Stimulated activated CD8-positive, alpha-beta memory T cell treated with anti-CD3 and anti-CD28 coated beads, Interleukin-7, amount 100 ng/mL, for 24 hours (primary cell): ENCODE data around the gene BRCA1.

Source experiments
- DNase-seq: peaks from one replicate; pipeline ENCODE4 v3.0.0-alpha.2; 2020; ENCODE audit warnings: low read depth

BRCA1 gene

GRCh38 chr17:43025290-43025657 lies 99.9 kb downstream of the BRCA1 start:
- no peak for DNase-seq

GRCh38 chr17:43024407-43025289 lies 100.5 kb downstream of the BRCA1 start, which contains the start of gene RND2:
RND2 (plus strand) TSS chr17:43025231; CDS start chr17:43025348, 117 bp downstream.
- peak; percentile 56 for DNase-seq

- DNase-seq = no peak
Measured at GRCh38 chr17:43021741-43022512, 103.2 kb downstream of the BRCA1 start, which contains the start of gene VAT1. VAT1 (minus strand) TSS chr17:43022385; CDS start chr17:43022322, 63 bp downstream.

GRCh38 chr17:43020789-43021740 lies 104.1 kb downstream of the BRCA1 start:
- DNase-seq = no peak

GRCh38 chr17:43020030-43020621 lies 105.0 kb downstream of the BRCA1 start:
- DNase-seq = no peak

GRCh38 chr17:43019418-43019817 lies 105.7 kb downstream of the BRCA1 start:
- no peak for DNase-seq

- no peak for DNase-seq
Measured at GRCh38 chr17:43018932-43019331, 106.2 kb downstream of the BRCA1 start.

- DNase-seq = no peak
Measured at GRCh38 chr17:43018008-43018853, 106.9 kb downstream of the BRCA1 start.

GRCh38 chr17:43016216-43016615 lies 108.9 kb downstream of the BRCA1 start:
- DNase-seq = no peak

- no peak for DNase-seq
Measured at GRCh38 chr17:43015579-43015978, 109.6 kb downstream of the BRCA1 start.

- DNase-seq = no peak
Measured at GRCh38 chr17:43014649-43015542, 110.3 kb downstream of the BRCA1 start.

- no peak for DNase-seq
Measured at GRCh38 chr17:43014020-43014648, 111.0 kb downstream of the BRCA1 start.

- DNase-seq = no peak
Measured at GRCh38 chr17:43013296-43013695, 111.9 kb downstream of the BRCA1 start.

GRCh38 chr17:43011728-43012472 lies 113.3 kb downstream of the BRCA1 start:
- no peak for DNase-seq

GRCh38 chr17:43010667-43011308 lies 114.4 kb downstream of the BRCA1 start:
- no peak for DNase-seq

- peak; percentile 69 for DNase-seq
Measured at GRCh38 chr17:43006639-43007551, 118.3 kb downstream of the BRCA1 start, which contains the start of gene IFI35. IFI35 (plus strand) TSS chr17:43006784; CDS start chr17:43006948, 164 bp downstream.
